HG02610 (cell line): Measurements from ENCODE around the gene KDM2B.

ENCODE experiments used
- ATAC-seq: cut with Tn5 transposase; IDR thresholded peaks from one replicate; pipeline ENCODE4 v1.9.1; 2021; ENCODE audit warnings: mild to moderate bottlenecking, moderate library complexity; ENCODE audit not compliant: unreplicated experiment

Gene KDM2B

GRCh38 chr12:121440768-121441167 lies 140.1 kb downstream of the KDM2B start:
- ATAC-seq = no peak

- ATAC-seq = no peak
Measured at GRCh38 chr12:121439715-121440114, 141.1 kb downstream of the KDM2B start.

- ATAC-seq = no peak
Measured at GRCh38 chr12:121438905-121439304, 141.9 kb downstream of the KDM2B start.

GRCh38 chr12:121436706-121437105 lies 144.1 kb downstream of the KDM2B start:
- ATAC-seq = no peak

GRCh38 chr12:121432740-121433480 lies 147.9 kb downstream of the KDM2B start:
- no peak for ATAC-seq

- no peak for ATAC-seq
Measured at GRCh38 chr12:121430833-121431415, 149.9 kb downstream of the KDM2B start.

GRCh38 chr12:121428883-121429282 lies 151.9 kb downstream of the KDM2B start:
- no peak for ATAC-seq

GRCh38 chr12:121427556-121428050 lies 153.2 kb downstream of the KDM2B start:
- ATAC-seq = no peak

- ATAC-seq = no peak
Measured at GRCh38 chr12:121424624-121424975, 156.2 kb downstream of the KDM2B start.

GRCh38 chr12:121423682-121424623 lies 156.9 kb downstream of the KDM2B start:
- no peak for ATAC-seq

GRCh38 chr12:121423253-121423652 lies 157.6 kb downstream of the KDM2B start:
- ATAC-seq = no peak

- ATAC-seq = no peak
Measured at GRCh38 chr12:121420109-121420508, 160.7 kb downstream of the KDM2B start.

- no peak for ATAC-seq
Measured at GRCh38 chr12:121417847-121418246, 163.0 kb downstream of the KDM2B start.

GRCh38 chr12:121413917-121414316 lies 166.9 kb downstream of the KDM2B start:
- ATAC-seq = no peak

- ATAC-seq = no peak
Measured at GRCh38 chr12:121405211-121405610, 175.6 kb downstream of the KDM2B start.

- no peak for ATAC-seq
Measured at GRCh38 chr12:121404734-121405133, 176.1 kb downstream of the KDM2B start.

- ATAC-seq = no peak
Measured at GRCh38 chr12:121403721-121404120, 177.1 kb downstream of the KDM2B start.

GRCh38 chr12:121400332-121401139 lies 180.3 kb downstream of the KDM2B start:
- ATAC-seq = peak; percentile 58

- peak; percentile 92 for ATAC-seq
Measured at GRCh38 chr12:121399391-121400331, 181.2 kb downstream of the KDM2B start, which contains the start of gene RNF34. Gene RNF34, plus strand, starts transcription at chr12:121400118. Its CDS starts 95 bp downstream, at chr12:121400213.
